ELR (cell line): Measurements from ENCODE around the gene KCNK1.
A peak's percentile ranks its signal among the peaks of the same experiment; 100 is the strongest.
"Not testable (repeated sequence)": the region's sequence is repeated elsewhere in the genome, so short reads cannot be mapped to it uniquely, and the experiment has no call there.

Experiments used
- DNase-seq: peaks from one replicate; pipeline ENCODE4 v3.0.0-alpha.2; 2015; ENCODE audit warnings: low read depth

KCNK1 gene

DNA sequence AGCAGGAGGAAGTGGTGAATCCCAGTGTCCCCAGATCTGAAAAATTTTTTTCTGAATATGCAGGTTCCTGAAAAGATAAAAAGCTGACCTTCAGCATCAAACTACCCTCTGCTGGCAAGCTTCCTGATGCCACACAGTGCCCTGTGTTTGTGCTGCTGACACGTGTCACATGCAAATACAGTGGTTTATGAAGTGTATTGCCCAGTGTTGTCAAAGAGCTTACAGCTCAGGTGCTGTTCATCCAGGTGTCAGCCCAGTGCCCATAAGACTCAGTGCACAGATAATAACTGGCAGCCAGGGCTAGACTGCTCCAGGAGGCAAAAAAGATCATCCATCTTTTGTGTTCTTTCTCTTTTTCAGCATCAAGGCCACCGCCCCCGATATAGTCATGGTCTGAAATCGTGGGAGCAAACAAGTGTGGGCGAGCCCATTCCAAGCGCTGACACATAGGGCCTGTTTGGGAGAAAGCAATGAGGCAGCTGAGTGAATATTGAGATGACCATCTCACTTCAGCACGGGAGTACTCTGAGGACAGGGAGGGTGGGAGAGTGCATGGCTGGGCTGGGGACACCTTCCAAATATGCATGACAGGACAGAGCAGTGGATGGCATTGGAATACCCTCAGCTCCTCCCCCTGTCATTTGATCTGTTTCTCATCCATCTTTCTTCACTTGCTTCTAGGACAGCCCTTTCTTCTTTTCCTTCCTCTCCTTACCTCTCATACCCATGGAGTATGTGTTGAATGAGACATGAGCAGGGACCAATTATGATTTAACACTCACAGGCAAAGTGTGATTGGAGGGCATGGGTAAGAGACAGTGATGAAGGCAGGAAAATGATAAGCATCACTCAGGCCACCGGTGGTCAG is 6.4 kb upstream of the KCNK1 start:
- DNase-seq: no peak

DNA sequence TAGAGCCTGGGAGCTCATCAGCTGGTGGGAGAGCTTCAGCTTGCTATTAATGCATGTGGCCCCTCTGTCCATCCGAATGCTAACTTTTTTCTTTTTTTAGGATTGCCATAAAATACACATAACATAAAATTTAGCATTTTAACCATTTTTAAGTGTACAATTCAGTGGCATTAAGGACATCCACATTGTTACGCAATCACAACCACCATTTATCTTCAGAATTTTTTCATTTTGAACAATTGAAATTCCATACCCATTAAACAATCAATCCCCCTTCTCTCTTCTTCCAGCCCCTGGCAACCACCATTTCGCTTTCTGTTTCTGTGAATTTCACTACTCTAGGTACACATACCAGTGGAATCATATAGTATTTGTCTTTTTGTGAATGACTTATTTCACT is 4.9 kb upstream of the KCNK1 start:
- DNase-seq: no peak

DNA sequence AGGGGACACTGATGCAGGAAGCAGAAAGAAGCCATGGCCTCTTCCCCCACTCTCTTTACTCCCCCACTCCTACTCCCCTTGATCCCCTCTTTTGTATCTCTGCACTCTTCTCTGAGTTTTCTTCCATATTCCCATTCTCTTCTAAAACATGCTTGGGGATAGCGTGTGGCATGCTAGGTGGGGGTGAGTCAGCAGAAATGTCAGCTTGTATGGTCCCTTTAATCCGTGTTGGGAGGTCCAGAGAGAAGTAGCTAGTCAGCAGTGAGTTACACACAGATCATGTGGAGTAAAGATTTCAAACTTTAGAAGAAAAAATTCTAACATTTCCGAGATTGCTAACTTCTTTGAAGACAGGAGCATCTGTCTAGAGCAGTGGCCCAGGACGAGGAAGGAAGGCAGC is 4.0 kb upstream of the KCNK1 start:
- DNase-seq: no peak

DNA sequence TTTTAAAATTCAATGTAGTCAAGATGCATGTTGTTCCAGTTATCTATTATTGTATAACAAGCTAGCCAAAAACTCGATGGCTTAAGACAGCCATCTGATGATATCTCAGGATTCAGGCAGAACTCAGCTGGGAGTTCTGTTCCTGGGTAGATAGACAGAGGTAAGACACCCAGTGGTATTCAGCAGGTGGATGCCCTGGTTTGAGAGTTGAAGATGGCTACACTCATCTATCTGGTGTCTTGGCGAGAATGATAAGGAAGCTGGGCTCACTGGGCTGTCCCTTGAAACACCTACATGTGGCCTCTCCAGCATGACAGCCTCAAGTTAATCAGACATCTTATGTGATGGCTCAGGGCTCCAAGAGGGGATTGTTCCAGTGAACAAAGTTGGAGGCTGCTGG is 3.3 kb upstream of the KCNK1 start:
- no peak for DNase-seq

DNA sequence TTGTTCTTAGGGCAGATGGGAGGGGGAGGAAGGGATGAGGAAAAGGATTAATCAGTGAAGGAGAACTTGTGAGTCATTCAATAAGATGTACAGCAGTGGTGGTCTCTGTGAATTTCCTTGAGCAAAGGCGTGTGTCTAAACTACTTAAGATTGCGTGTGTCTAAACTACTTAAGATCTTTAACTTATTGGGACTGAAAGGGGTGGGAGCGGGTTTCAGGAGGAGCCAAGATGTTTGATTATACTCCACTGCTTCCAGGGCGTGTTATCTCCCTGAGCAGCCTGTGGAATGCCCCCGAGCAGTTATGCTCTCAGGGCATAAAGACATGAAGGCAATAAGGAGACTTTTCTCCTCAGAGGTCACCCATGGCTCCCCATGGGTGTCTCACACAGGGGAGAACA is 2.5 kb upstream of the KCNK1 start:
- DNase-seq: not testable (repeated sequence)

- peak; percentile 2 for DNase-seq
Observed at GRCh38 chr1:233614173-233614742, 352 bp downstream of the KCNK1 start.

- DNase-seq: no peak
Observed at GRCh38 chr1:233614743-233615521, 1.0 kb downstream of the KCNK1 start.

GRCh38 chr1:233615571-233615970 is 1.7 kb downstream of the KCNK1 start:
- DNase-seq: no peak

DNA sequence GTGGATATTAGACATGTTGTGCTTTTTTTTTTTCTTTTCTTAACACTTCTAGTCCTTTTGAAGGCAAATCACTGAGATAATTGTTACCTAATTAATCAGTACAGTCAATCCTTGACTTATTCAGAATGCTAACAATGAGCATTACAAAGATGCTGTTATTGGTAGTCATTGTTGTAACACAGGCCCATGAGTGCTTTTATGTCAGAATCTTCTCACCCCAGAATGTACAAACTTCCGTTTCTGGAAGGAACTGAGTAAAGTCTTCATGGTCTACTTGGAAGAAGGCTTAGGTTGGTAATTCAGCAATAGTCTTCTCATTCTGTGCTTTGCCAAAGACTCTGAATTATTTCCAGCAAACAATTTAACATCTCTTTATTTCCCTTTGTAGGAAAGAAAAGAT is 3.1 kb downstream of the KCNK1 start:
- DNase-seq: no peak

- DNase-seq: not testable (repeated sequence)
Observed at GRCh38 chr1:233619414-233619813, 5.5 kb downstream of the KCNK1 start.

DNA sequence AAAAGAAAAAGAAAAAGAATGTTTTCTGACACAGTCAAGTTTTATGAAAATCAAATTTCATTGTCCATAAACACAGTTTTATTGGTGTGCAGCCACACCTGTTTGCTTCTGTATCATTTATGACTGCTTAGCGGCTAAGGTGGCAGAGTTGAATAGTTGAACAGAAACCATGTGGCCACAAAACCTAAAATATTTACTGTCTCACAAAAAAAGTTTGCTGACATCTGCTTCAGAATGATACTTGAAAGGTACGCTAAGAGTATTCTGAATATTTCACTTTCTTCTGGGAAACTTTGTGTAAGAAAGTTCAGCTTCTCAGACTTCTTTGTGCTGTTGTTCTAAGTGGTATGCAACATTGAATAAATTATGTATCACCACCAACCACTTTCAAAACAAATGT is 6.2 kb downstream of the KCNK1 start:
- DNase-seq: no peak

DNA sequence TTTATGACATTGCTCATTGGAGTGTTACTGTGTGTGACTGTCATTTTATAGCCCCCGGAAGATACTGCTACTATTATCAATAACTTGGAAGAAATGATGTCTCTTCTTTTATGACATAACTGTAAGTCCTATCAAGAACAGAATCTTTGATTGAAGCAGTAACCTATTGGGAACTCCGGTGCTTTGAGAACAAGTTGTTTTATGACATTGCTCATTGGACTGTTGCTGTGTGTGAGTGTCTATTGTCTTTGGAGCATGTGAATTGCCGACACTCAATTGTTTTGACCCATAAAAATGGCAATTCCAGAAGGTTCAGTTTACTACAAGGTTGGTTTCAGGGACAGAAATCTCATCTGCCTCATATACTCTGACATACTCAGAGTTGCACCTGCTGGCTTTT is 8.0 kb downstream of the KCNK1 start:
- DNase-seq: no peak

DNA sequence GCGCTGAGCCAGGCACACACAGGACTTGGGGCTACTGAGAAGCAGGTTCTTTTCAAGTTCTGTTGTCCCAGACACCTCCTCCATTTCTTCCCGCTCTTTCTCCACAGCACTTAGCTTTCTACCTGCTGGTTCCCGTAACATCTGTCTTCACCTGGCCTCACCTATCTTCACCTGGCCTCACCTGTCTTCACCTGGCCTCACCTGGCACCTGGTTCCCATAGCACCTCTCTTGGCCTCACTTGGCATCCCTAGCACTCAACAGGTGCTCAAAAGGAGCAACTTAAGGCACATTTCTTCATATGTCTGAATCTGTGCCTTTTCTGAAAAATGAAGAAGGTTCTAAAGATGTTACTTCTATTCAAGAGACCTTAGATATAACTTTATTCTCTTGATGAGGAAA is 10.4 kb downstream of the KCNK1 start:
- no peak for DNase-seq

GRCh38 chr1:233625087-233625486 is 11.2 kb downstream of the KCNK1 start:
- no peak for DNase-seq

DNA sequence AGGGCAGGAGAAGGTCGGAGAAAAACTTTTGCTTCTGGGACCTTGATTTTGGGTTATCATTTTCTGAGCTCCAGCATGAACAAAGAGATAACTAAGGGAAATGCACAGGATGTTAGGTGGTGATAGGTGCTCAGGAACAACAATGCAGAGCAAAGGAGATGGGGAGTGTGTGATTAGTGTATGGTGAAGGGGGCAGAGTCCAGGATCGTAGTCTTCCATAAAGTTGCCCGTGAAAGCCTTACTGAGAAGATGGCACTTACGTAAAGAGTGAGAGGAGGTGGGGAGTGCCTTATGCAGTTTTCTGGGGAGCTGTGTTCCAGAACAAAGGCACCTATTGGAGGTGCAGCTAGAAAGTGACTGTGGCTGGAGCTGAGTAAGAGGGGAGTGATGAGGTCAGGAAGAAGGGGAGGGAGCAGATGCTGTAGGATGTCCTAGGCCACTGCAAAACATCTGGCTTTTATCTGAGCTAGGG is 11.6 kb downstream of the KCNK1 start:
- DNase-seq: no peak

GRCh38 chr1:233627376-233627775 is 13.5 kb downstream of the KCNK1 start:
- DNase-seq: no peak

DNA sequence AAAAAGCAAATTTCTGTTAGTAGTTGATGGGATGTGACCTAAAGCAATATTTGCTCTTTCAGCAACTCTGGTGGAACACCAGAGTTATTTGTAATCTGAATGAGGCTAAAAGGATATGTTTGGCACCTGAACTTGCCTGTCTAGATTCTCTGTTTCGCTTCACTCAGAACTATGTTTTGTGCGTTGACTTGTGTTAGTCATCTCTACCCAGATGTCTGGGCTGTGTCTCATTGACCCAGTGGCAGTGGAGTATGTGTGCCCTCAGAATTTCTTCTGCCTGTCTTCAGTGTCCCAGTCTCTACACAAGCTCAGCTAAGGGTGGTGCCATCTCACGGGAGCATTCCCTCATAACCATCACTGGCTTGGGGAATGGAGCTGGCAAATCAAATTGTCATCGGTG is 13.9 kb downstream of the KCNK1 start:
- DNase-seq: no peak

- DNase-seq: no peak
Observed at GRCh38 chr1:233629305-233629935, 15.5 kb downstream of the KCNK1 start.

DNA sequence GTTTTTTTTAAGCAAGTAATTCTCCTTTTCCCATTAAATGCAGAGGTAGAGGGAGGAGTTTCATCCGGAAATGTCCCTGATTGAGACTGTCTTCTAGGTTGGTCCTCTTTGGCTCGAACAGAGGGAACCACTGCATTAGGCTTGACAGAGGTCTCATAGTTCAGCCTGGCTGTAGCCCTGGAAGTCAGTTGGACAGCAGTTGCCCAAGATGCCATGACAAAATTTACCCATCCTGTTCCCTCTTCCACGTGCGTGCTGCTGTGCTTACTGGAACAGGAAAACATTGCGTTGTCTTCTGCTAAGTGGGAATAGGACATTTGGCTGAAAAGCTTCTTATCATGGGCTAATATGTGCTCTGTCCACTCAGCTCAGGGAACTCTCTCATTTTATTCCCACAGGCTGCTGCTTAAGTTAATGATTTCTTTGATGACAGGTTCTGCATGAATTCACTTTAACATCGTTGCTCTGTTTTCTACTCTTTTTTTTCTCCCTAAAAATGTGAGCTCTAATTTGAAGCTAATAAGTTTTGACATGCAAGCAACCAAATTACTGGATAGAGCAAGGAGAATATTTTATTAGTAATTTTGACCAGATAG is 18.0 kb downstream of the KCNK1 start:
- no peak for DNase-seq

DNA sequence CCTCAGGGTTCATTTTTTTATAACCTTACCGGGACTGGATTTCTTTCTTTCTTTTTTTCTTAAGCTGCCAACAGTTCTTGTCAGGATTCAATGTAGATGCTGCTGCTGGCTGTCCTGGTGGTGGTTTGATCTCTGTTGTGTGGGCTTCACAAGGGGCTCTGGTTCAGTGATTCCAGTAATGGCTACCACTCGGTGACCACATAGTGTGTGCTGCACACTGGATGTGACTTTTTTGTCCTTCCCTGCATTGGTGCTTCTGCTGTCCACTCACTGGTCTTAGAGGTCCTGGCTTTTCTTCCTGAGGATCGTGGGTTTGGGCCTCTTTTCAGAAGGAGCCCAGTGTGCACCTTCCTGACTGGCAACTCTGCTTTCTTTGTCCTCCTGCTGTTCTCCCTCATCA is 18.5 kb downstream of the KCNK1 start:
- no peak for DNase-seq

DNA sequence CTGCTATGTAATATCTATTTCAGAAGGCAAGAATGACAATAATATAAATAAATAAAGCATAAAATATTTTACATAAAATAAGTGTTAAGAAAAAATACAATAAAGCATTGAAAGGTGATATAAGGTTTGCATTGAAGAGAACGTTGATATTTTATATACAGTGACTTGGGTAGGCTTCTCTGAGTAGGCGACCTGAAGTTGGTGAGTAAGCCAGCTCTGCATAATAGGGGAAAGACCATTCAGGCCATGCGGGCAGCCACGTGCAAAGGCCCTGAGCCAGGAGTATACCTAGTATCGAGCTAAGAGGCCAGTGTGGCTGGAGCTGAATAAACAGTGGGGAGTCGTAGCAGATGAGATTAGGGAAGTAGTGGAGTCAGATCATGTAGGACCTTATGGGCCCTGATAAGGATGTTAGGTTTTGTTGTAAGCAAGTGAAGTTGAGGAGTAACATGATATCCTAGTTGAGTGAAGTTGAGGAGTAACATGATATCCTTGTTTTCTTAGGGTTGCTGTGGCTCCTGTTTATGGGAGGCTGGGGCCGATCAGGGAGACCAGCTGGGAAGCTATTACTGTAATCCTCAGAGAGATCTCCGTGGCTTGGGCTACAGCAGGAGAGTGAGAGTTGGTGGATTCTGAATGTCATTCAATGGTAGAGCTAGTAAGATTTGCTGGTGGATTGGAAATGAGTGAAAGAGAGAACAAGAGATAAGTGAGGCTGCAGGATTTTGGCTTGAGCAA is 22.0 kb downstream of the KCNK1 start:
- DNase-seq: no peak
